Tibial artery (tissue), 4 donors: Measurements from ENCODE around the gene TUBGCP3.

Experiments used
- DNase-seq, 2 donors: peaks; one replicate each; pipeline ENCODE4 v3.0.0-alpha.2; 2019
- H3K27ac ChIP-seq, 2 donors: fragments of 200-600 bp; sonication (generic) in 1 of 2; 1 replicate in 1 of 2; 2 replicates in 1 of 2; pipeline ENCODE4 v1.5.1; 2018 to 2019; ENCODE audit warnings: mild to moderate bottlenecking in 1 of 2
- H3K27me3 ChIP-seq, 2 donors: fragments of 200-600 bp; sonication (generic) in 1 of 2; one replicate each; pipeline versions ENCODE4 v1.5.1 to v1.6.0; 2016 to 2019
- H3K36me3 ChIP-seq, 3 donors: fragments of 200-600 bp; sonication (generic) in 2 of 3; one replicate each; pipeline ENCODE4 v1.5.1; 2016 to 2019; ENCODE audit warnings: mild to moderate bottlenecking in 2 of 3
- H3K4me1 ChIP-seq, 4 donors: fragments of 200-600 bp; sonication (generic) in 2 of 4; 1 replicate in 3 of 4; 2 replicates in 1 of 4; pipeline ENCODE4 v1.5.1; 2016 to 2019
- H3K4me3 ChIP-seq, 2 donors: fragments of 200-600 bp; sonication (generic) in 1 of 2; 1 replicate in 1 of 2; 2 replicates in 1 of 2; pipeline ENCODE4 v1.5.1; 2018 to 2019; ENCODE audit warnings: mild to moderate bottlenecking in 2 of 2
- H3K9me3 ChIP-seq, 3 donors: fragments of 200-600 bp; sonication (generic) in 1 of 3; one replicate each; pipeline ENCODE4 v1.5.1; 2016 to 2019
- intact Hi-C: fragments of 100-400 bp; cut with DNase I; formaldehyde crosslinking; loops from one replicate; pipeline ENCODE4 v1.15.0; 2023; ENCODE audit warnings: low total_unique reads
- TF ChIP-seq, protein P1 (sequence below), 2 experiments: fragments of 200-600 bp in 1 of 2; fragments of 450-650 bp in 1 of 2; IDR thresholded peaks; one replicate each; pipeline ENCODE4 v1.5.1; 2017 to 2019; ENCODE audit warnings: antibody characterized with exemption in 2 of 2, mild to moderate bottlenecking in 1 of 2, moderate library complexity in 1 of 2

Gene TUBGCP3

GRCh38 chr13:112464720-112465119, 123.2 kb downstream of the TUBGCP3 start:
- no peak for DNase-seq
- H3K4me3 ChIP-seq: no peak overlapping the region
- peaks cover 0 to 18% (median 6%) of the 10 kb centered on the region in 3 donors for H3K9me3 ChIP-seq
- no peaks in the 10 kb centered on the region for H3K4me1 ChIP-seq
- no peaks in the 10 kb centered on the region for H3K27me3 ChIP-seq
- H3K36me3 ChIP-seq: no peaks in the 10 kb centered on the region
- no peak overlapping the region for H3K27ac ChIP-seq
- intact Hi-C loops: no loop called here
- TF ChIP-seq, protein P1, sequence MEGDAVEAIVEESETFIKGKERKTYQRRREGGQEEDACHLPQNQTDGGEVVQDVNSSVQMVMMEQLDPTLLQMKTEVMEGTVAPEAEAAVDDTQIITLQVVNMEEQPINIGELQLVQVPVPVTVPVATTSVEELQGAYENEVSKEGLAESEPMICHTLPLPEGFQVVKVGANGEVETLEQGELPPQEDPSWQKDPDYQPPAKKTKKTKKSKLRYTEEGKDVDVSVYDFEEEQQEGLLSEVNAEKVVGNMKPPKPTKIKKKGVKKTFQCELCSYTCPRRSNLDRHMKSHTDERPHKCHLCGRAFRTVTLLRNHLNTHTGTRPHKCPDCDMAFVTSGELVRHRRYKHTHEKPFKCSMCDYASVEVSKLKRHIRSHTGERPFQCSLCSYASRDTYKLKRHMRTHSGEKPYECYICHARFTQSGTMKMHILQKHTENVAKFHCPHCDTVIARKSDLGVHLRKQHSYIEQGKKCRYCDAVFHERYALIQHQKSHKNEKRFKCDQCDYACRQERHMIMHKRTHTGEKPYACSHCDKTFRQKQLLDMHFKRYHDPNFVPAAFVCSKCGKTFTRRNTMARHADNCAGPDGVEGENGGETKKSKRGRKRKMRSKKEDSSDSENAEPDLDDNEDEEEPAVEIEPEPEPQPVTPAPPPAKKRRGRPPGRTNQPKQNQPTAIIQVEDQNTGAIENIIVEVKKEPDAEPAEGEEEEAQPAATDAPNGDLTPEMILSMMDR (IDR thresholded peaks at IDR 0.05): no peak

DNA sequence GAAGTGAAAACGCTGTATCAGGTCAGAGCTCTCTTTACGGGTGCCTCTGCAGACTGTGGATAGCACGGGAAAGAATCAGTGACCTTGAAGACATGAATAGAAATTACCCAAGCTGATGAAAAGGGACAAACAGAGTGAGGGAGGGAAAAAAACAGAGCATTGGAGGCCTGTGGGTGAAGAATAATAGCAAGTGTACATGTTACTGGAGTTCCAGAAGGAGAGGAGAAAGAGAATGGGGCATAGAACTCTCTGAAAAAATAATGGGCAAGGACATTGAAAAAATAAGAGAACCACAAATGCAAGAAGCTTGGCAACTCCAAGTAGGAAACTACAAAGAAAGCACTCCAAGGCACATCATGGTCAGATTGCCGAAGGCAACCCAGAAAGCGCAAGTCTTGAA, 125.5 kb downstream of the TUBGCP3 start:
- H3K4me1 ChIP-seq: no peaks in the 10 kb centered on the region
- H3K4me3 ChIP-seq: no peak overlapping the region
- H3K27ac ChIP-seq: no peak overlapping the region
- no peak for DNase-seq
- intact Hi-C loops: no loop called here
- no peaks in the 10 kb centered on the region for H3K27me3 ChIP-seq
- H3K36me3 ChIP-seq: no peaks in the 10 kb centered on the region
- peaks cover 0 to 23% (median 10%) of the 10 kb centered on the region in 3 donors for H3K9me3 ChIP-seq
- TF ChIP-seq, protein P1 (IDR thresholded peaks at IDR 0.05): no peak

DNA sequence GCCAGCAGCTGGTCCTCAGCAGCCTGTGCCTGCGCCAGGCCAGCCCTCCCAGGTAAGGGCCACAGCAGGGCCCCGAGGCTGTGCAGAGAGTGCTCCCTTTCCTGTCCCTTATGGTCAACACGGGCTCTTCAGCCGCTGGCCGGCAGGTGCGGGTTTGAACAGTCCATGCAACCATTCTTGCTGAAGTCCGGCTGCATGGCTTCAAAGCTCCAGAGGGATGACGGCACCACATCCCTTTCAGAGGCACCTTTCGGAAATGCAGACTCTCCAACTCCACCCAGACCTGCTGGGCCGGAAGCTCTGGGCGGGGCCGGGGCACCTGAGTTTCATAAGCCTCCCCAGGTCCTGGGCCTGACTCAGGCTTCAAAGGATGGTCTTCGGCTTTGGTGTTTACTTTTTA, 130.5 kb downstream of the TUBGCP3 start:
- Histone ChIP-seq H3K27me3 (no peaks in the 10 kb centered on the region), H3K27ac (no peak overlapping the region), H3K4me3 (no peak overlapping the region), H3K36me3 (no peaks in the 10 kb centered on the region), H3K9me3 (peaks cover 0 to 25% (median 10%) of the 10 kb centered on the region in 3 donors), H3K4me1 (no peaks in the 10 kb centered on the region)
- DNase-seq: no peak
- intact Hi-C loops: no loop called here
- TF ChIP-seq, protein P1 (IDR thresholded peaks at IDR 0.05): no peak

- Histone ChIP-seq H3K27me3 (no peaks in the 10 kb centered on the region), H3K9me3 (peaks cover 0 to 20% (median 10%) of the 10 kb centered on the region in 3 donors), H3K36me3 (no peaks in the 10 kb centered on the region), H3K4me1 (no peaks in the 10 kb centered on the region), H3K4me3 (no peak overlapping the region), H3K27ac (no peak overlapping the region)
- intact Hi-C loops: no loop called here
- TF ChIP-seq, protein P1 (IDR thresholded peaks at IDR 0.05): no peak
- no peak for DNase-seq
Measured at GRCh38 chr13:112457081-112457480, 130.9 kb downstream of the TUBGCP3 start.

DNA sequence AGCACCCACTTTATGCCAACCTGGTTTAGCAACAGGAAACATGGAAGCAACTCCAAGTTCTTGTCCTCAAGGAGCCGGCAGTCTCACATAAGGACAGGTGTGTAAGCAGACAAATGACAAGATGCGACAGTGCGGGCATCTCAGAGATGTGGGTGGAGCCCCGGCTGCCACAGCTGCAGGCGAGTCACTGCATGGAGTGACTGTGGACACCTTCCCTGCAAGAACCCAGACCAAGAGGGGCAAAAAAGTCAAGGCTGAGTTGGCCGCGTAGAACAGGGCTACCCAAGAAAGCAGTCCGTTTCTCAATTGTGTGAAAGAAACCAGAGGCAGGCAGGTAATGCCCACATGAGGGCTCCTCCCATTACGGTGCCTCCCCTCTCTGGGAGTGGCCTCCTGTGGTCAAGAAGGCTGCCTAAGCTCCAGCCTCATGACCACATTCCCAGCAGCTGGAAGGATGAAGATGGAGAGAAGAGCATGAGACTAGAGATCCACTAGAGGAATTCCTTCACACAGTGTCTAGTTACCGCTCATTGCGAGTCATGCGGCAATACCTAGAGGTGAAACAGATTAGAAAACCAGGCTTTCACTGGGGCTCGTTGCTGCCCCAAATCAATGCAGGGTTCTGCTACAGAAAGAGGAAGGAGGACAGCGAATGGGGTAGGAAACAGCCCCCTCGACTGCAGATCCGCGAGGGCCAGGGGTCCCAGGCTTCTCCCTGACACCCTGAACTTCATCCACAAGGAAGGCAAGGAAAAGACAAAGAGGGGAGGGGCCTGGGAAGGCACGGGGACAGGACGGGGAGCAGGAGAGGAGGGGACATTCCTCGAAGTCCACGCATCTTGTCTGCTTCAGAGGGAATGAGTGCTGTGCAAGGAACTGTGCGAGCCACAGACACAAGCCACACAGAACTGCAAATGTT, 131.6 kb downstream of the TUBGCP3 start:
- Histone ChIP-seq H3K27me3 (no peaks in the 10 kb centered on the region), H3K4me1 (no peaks in the 10 kb centered on the region), H3K4me3 (no peak overlapping the region), H3K36me3 (no peaks in the 10 kb centered on the region), H3K9me3 (peaks cover 0 to 15% (median 6%) of the 10 kb centered on the region in 3 donors), H3K27ac (no peak overlapping the region)
- TF ChIP-seq, protein P1 (IDR thresholded peaks at IDR 0.05): no peak
- DNase-seq: no peak
- intact Hi-C loops: no loop called here
